Measurements from ENCODE around the gene LRRC1. TPM values are rescaled to one million over a fixed set of nuclear protein-coding genes. Genes with fewer than 3 reads are reported as not detected.

LRRC1 gene
- total and polyA plus RNA-seq, 2 of the 8 experiments (the other 6 are each of a cell fraction or from before 2014, with no cell fraction given) = 6.7 to 15.9 TPM

DNA sequence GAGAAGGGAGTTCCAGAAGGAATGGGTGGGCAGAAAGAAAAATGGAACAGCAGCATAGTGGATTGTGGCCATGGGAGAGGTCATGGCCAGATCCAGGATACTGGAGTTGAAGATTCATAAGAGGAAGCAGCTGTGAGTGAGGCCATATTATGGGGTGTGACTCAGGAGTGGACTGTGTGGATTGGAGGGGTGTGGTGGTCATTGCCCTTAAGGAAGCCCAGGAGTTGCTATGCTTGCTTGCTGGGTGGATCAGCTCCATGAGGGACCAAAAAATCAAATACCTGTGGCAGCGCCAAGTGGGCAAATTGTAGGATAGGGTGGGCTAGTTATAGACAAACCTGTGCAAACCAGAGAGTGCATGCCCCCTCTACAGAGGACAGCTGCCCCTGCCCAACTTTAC is 18.3 kb downstream of the LRRC1 start:
- no peak overlapping the region for H2BK120ac ChIP-seq (replicated peaks; ENCODE audit: low read depth, low read length)
- H3K18ac ChIP-seq (ENCODE audit: extremely low read depth, low read length) = no peak overlapping the region
- H3K23ac ChIP-seq (ENCODE audit: insufficient read length) = no peak overlapping the region
- H2BK20ac ChIP-seq (ENCODE audit: low read length) = no peak overlapping the region
- DNase-seq (ENCODE audit: low read depth in 1 of 2, low spot score in 2 of 2) = no peak
- H3K56ac ChIP-seq (replicated peaks; ENCODE audit: insufficient read length, low read depth, low read length) = no peak overlapping the region
- 90% methylated on average over 1 of the region's 1 CpG; no CpG with 5 or more reads in 1 of the 2 experiments for whole genome bisulfite sequencing, 2 experiments (ENCODE audit: extremely low coverage in 1 of 2, insufficient coverage in 1 of 2, insufficient read length in 1 of 2, insufficient replicate concordance in 2 of 2, low coverage in 1 of 2, low lambda C conversion rate in 2 of 2, missing lambda C conversion rate in 1 of 2)
- no peak overlapping the region for H2AFZ ChIP-seq (ENCODE audit: low read length)
- H3K27me3 ChIP-seq (replicated peaks in 1 of 4; ENCODE audit: control insufficient read depth in 3 of 4, extremely low read depth in 1 of 4, insufficient read depth in 3 of 4, low read length in 3 of 4) = no peaks in the 10 kb centered on the region
- no peak overlapping the region for H2BK5ac ChIP-seq (ENCODE audit: low read depth, low read length)
- no peaks in the 10 kb centered on the region for H3K9me3 ChIP-seq (ENCODE audit: insufficient read depth in 2 of 2, low read depth in 1 of 2, low read length in 1 of 2)
- H4K5ac ChIP-seq (ENCODE audit: insufficient read length, low read depth, low read length) = no peak overlapping the region
- no peak overlapping the region for H3K14ac ChIP-seq (ENCODE audit: insufficient read length)
- H3K4ac ChIP-seq (replicated peaks; ENCODE audit: insufficient read length, low read depth, low read length) = no peak overlapping the region
- no peak overlapping the region for H3K4me2 ChIP-seq (ENCODE audit: insufficient read depth in 1 of 2, low read depth in 2 of 2, low read length in 2 of 2)
- no peaks in the 10 kb centered on the region for H3K79me1 ChIP-seq (ENCODE audit: low read depth, low read length)
- H3K23me2 ChIP-seq (ENCODE audit: low read depth, low read length) = no peaks in the 10 kb centered on the region
- FAIRE-seq = no peak
- no peak overlapping the region for H3K9ac ChIP-seq (replicated peaks in 1 of 4; ENCODE audit: extremely low read depth in 1 of 4, low read depth in 3 of 4, low read length in 3 of 4)
- H2AK5ac ChIP-seq (ENCODE audit: low read depth, low read length) = no peak overlapping the region
- ChIA-PET POLR2A (ENCODE audit: partially characterized antibody) (interaction anchor here (2.5 kb wide), 1 partner anchor 19 kb away, joined by 8 read pairs; the partner anchor contains the start of gene LRRC1), CTCF (ENCODE audit: partially characterized antibody) (interaction anchor here (0.9 to 2.0 kb wide), 3 partner anchors 10 to 143 kb away, joined by 3 to 7 read pairs (median 4); no protein-coding TSS in a partner anchor)
- H3K36me3 ChIP-seq (ENCODE audit: control insufficient read depth in 2 of 4, insufficient read depth in 4 of 4, low read length in 3 of 4) = no peaks in the 10 kb centered on the region
- peaks cover 0 to 39% of the 10 kb centered on the region in 2 experiments; a peak in 2 of 4 replicates for H3K79me2 ChIP-seq (ENCODE audit: control insufficient read depth in 1 of 2, insufficient read depth in 2 of 2, low read length in 2 of 2)
- H4K91ac ChIP-seq (replicated peaks; ENCODE audit: insufficient read length, low read length) = no peak overlapping the region
- TF ChIP-seq POLR2A (IDR thresholded peaks at IDR 0.05; ENCODE audit: control extremely low read depth in 1 of 2, low read depth in 2 of 2, low read length in 2 of 2) (no peak), BRCA1 (IDR thresholded peaks at IDR 0.05; ENCODE audit: low read depth, low read length) (no peak), CHD1 (IDR thresholded peaks at IDR 0.05; ENCODE audit: low read depth, low read length) (no peak), NANOG (IDR thresholded peaks at IDR 0.05; ENCODE audit: insufficient read depth, low read depth, low read length, poor library complexity, severe bottlenecking) (no peak), RXRA (IDR thresholded peaks at IDR 0.05; ENCODE audit: insufficient read depth, low read depth, low read length) (no peak), SP4 (IDR thresholded peaks at IDR 0.05; ENCODE audit: low read length) (no peak), CBX8 (IDR thresholded peaks at IDR 0.05; ENCODE audit: borderline replicate concordance, low read depth, low read length) (no peak)
- H3K4me1 ChIP-seq (replicated peaks in 1 of 4; ENCODE audit: control insufficient read depth in 3 of 4, insufficient read depth in 4 of 4, low read length in 3 of 4) = peaks cover 0 to 17% (median 8%) of the 10 kb centered on the region in 4 experiments; a peak in 4 of 7 replicates
- H3K27ac ChIP-seq (ENCODE audit: low read depth, low read length) = no peak overlapping the region
- no peak overlapping the region for H3K4me3 ChIP-seq (ENCODE audit: extremely low read depth in 1 of 4, insufficient read depth in 2 of 4, low read depth in 3 of 4, low read length in 4 of 4)
- H2BK15ac ChIP-seq (ENCODE audit: low read length) = no peak overlapping the region
- H4K8ac ChIP-seq (ENCODE audit: extremely low read depth, insufficient read depth, low read length) = no peak overlapping the region
- peaks cover 2 to 4% of the 10 kb centered on the region in 2 experiments for H4K20me1 ChIP-seq (replicated peaks in 1 of 2; ENCODE audit: control insufficient read depth in 1 of 2, insufficient read depth in 2 of 2, low read length in 2 of 2)
- H2BK12ac ChIP-seq (ENCODE audit: low read depth, low read length) = no peak overlapping the region
